Right ventricle myocardium inferior (tissue), 1 donor: ENCODE results near the gene RTP1. TPM values are rescaled to one million over a fixed set of nuclear protein-coding genes. Genes with fewer than 3 reads are reported as not detected.
A peak's percentile ranks its signal among the peaks of the same experiment; 100 is the strongest.
"Not testable (repeated sequence)": the region's sequence is repeated elsewhere in the genome, so short reads cannot be mapped to it uniquely, and the experiment has no call there.

Experiments used
- ATAC-seq: fragments of 200-7000 bp; cut with Tn5 transposase; one replicate; pipeline ENCODE4 v1.9.1; 2020; ENCODE audit warnings: mild to moderate bottlenecking, moderate library complexity
- DNase-seq: peaks from one replicate; pipeline ENCODE4 v3.0.0; 2021; ENCODE audit errors: missing footprints
- intact Hi-C: fragments of 100-400 bp; cut with DNase I; formaldehyde crosslinking; loops from one replicate; pipeline ENCODE4 v1.11.0; 2022
- long read RNA-seq: library from polyadenylated mRNA; unstranded; transcript quantifications from one replicate; pipeline ENCODE4 v2.0.0, GENCODE V29; 2021
- total RNA-seq: library from RNA; stranded (reverse); fragmentation: NEBNext Ultra II Directional; extraction: Animal tissue kit (Norgen Biotek cat#: 25700); gene quantifications from one replicate; pipeline ENCODE4 v1.2.1, GENCODE V29; 2021
- donor health status: DM: no; HTN: yes; CAD: no; lungs with severe emphysema.

Gene RTP1, protein sequence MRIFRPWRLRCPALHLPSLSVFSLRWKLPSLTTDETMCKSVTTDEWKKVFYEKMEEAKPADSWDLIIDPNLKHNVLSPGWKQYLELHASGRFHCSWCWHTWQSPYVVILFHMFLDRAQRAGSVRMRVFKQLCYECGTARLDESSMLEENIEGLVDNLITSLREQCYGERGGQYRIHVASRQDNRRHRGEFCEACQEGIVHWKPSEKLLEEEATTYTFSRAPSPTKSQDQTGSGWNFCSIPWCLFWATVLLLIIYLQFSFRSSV
- not detected for total RNA-seq
- long read RNA-seq: 0 reads

GRCh38 chr3:187197335-187197649, at the start of gene RTP1:
TSS of gene RTP1 (plus strand) at chr3:187197486. CDS start at chr3:187197516, 30 bp downstream.
- intact Hi-C loops: no loop called here
- DNase-seq: no peak
- no peak for ATAC-seq

GRCh38 chr3:187150186-187150585, 47.1 kb upstream of the RTP1 start:
- DNase-seq (no peak), ATAC-seq (no peak)
- intact Hi-C loops: no loop called here

DNA sequence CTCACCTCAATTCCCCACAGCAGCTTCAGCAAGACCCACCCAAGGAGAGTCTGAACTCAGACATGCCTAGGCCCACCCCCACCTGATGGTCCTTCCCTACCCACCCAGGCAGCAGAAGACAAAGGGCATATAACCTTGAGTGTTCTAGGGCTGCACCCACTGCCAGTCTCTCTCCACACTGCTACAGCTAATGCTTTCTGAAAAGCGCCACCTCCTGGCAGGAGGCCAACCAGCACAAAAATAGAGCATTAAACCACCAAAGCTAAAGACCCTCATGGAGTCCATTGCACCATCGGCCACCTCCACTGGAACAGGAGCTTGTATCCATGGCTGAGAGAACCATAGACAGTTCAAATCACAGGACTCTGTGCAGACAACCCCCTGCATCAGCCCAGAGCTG, 46.7 kb upstream of the RTP1 start:
- DNase-seq (no peak), ATAC-seq (no peak)
- intact Hi-C loops: no loop called here

- intact Hi-C loops: no loop called here
These were observed 35.7 kb upstream of the RTP1 start for GRCh38 chr3:187161556-187161955.

GRCh38 chr3:187162265-187162953, 34.9 kb upstream of the RTP1 start:
- ATAC-seq (no peak), DNase-seq (no peak)
- intact Hi-C loops: no loop called here

More at GRCh38 chr3:187161556-187161955, 35.7 kb upstream of the RTP1 start:
- no peak for DNase-seq
- no peak for ATAC-seq

DNA sequence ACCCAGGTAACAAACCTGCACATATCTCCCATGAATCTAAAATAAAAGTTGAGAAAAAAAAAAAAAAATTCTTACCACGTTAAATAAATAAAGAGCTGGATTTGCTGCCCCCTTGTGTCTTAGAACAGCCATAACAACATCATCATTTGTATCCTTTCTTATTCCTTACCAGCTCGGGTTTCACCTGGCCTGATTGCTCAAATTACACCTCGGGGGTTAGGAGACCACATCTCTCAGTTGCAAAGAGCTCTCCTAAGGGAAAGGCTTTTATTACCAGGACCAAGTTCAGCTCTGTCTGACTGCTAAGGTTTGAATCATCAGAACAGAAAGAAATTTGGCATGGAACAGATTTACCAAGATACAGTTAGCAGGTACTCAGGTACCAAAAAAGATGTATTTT, 32.1 kb upstream of the RTP1 start:
- ATAC-seq: peak; percentile 27
- DNase-seq: no peak

DNA sequence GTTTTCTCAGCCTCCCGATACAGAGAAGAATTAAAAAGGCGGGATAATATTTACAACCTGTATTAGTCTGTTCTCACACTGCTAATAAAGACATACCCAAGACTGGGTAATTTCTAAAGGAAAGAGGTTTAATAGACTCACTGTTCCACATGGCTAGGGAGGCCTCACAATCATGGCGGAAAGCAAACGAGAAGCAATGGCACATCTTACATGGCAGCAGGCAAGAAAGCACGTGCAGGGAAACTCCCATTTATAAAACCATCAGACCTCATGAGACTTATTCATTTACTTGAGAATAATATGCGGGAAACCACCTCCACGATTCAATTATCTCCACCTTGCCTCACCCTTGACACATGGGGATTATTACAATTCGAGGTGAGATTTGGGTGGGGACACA, 30.5 kb upstream of the RTP1 start:
- DNase-seq (no peak), ATAC-seq (no peak)
- intact Hi-C loops: no loop called here

More for the DNA sequence above, 32.1 kb upstream of the RTP1 start:
- intact Hi-C loops: loop anchor here (1.0 to 2.0 kb wide), 2 partner anchors 50 to 316 kb away; no protein-coding TSS in a partner anchor

GRCh38 chr3:187167777-187168176, 29.5 kb upstream of the RTP1 start:
- no peak for DNase-seq
- ATAC-seq: peak; percentile 68
- intact Hi-C loops: no loop called here

- no peak for ATAC-seq
- DNase-seq: no peak
- intact Hi-C loops: no loop called here
These were observed 27.9 kb upstream of the RTP1 start for GRCh38 chr3:187169231-187169960.

GRCh38 chr3:187170911-187171310, 26.4 kb upstream of the RTP1 start:
- DNase-seq, intact Hi-C loops, ATAC-seq: not testable (repeated sequence)

GRCh38 chr3:187172929-187173328, 24.4 kb upstream of the RTP1 start:
- intact Hi-C loops: no loop called here
- DNase-seq (no peak), ATAC-seq (no peak)

DNA sequence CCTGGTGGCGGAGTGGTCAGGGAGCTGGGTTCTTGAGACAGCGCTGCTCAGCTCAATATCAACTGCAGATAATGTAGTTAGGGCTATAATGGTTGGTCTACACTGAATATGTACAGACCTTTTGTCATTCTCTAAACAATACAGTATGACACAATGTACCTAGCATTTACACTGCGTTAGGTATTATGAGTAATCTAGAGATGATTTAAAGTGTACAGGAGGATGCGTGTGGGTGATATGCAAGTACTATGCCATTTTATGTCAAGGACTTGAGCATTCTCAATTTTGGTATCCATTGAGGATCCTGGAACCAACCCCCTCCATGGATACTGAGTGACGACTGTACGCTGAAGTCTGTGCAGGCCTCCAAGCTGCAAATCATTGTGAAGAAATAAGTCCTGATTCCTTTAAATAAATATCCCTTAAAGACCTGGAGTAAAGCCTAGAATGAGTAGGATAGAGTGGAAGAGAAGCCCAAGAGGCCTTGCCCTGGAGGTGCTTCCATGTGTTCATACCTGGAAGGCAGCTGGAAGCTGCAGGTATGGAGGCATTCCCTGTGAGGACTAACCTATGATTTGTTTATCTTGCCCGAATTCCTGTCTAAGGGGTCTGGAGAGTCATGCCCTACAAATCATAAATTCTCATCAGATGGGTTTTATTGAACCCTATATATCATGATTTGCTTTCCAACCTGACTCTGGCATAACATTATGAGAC, 15.7 kb upstream of the RTP1 start:
- intact Hi-C loops: no loop called here
- ATAC-seq (no peak), DNase-seq (no peak)

DNA sequence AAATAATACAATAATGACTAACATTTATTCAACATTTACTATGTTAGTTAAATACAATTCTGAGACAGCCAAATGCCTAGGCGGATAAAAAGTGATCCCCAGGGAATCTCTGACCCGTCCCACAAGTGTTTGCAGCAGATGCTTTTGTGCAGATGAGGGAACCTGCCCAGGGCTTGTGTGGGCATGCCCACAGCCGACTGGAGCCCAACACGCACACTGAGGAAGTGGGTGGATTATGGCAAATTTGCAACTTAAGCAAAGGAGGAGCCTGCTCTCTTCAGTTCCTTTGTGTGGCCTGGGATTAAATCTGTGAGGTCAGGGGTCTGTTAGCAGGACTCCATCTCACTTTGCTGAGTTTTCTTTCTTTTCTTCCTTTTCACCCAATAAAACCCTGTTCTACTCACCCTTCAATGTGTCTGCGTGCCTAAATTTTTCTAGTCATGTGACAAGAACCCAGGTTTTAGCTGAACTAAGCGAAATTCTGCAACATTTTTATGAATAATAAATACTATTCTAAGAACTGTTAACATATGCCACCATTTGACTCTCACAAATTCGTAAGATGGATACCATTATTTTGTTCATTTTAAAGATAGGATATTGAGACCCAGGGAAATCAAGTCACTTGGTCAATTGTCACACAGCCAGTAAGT, 13.9 kb upstream of the RTP1 start:
- DNase-seq (no peak), ATAC-seq (no peak)
- intact Hi-C loops: no loop called here

DNA sequence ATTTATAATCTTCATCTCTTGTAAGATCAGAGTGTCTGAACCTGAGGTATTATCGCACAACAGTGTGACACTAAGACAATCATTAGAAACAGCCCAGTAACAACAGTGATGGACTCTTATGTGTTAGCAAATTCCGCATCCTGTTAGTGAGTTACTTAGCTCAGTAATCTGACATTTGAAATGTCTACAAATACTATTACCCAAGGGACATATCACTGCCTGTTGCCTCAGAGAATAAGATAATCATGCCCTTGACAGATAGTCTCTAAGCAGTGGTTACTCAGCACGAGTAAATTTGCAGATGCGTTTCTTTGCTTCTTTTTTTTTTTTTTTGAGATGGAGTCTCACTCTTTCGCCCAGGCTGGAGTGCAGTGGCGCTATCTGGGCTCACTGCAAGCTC, 13.4 kb upstream of the RTP1 start:
- no peak for ATAC-seq
- intact Hi-C loops: no loop called here
- no peak for DNase-seq

DNA sequence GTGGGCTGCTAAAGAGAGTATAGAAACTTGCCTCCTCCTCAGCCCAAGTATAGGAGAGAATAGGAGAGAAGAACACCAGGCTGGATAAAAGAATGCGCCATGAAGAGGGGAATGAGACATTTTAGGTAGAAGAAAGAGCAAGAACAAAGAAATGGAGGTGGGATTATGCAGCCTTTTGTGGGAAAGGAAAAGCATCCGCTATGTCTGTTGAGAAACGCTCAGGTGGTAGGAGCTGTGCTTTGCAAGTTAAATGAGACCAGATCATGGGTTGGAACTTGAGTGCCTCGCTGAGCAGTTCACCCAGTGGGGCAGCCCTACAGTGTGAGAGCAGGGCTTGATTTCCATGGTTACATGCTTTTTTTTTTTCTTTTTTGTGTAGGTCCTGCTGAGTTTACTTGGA, 11.5 kb upstream of the RTP1 start:
- DNase-seq (no peak), ATAC-seq (no peak)
- intact Hi-C loops: no loop called here

GRCh38 chr3:187186375-187186774, 10.9 kb upstream of the RTP1 start:
- intact Hi-C loops: no loop called here
- ATAC-seq (peak; percentile 40), DNase-seq (no peak)

- intact Hi-C loops: no loop called here
- ATAC-seq (peak; percentile 94), DNase-seq (peak; percentile 69)
These were observed 10.4 kb upstream of the RTP1 start for GRCh38 chr3:187186801-187187421.

GRCh38 chr3:187188931-187189330, 8.4 kb upstream of the RTP1 start:
- DNase-seq (no peak), ATAC-seq (no peak)
- intact Hi-C loops: no loop called here
